Activated effector memory CD4-positive, alpha-beta T cell treated with Interleukin-2 at 50 U/mL for 16 hours (primary cell): ENCODE measurements around the gene COX14.
"Not testable (repeated sequence)": the region's sequence is repeated elsewhere in the genome, so short reads cannot be mapped to it uniquely, and the experiment has no call there.

Source experiments
- DNase-seq: peaks from one replicate; pipeline ENCODE4 v3.0.0-alpha.2; 2020

COX14 gene

GRCh38 chr12:50110762-50111351 is 1.2 kb upstream of the COX14 start:
- DNase-seq, result no peak

- DNase-seq, result no peak
Measured at GRCh38 chr12:50111395-50111692, 692 bp upstream of the COX14 start.

- DNase-seq, result no peak
Measured at GRCh38 chr12:50112456-50113218, 601 bp downstream of the COX14 start.

- DNase-seq, result no peak
Measured at GRCh38 chr12:50117057-50117622, 5.1 kb downstream of the COX14 start.

GRCh38 chr12:50119387-50119786 is 7.4 kb downstream of the COX14 start:
- no peak for DNase-seq

GRCh38 chr12:50120521-50120920 is 8.5 kb downstream of the COX14 start:
- no peak for DNase-seq

GRCh38 chr12:50120953-50121352 is 8.9 kb downstream of the COX14 start:
- DNase-seq, result no peak

GRCh38 chr12:50121641-50122040 is 9.6 kb downstream of the COX14 start:
- no peak for DNase-seq

- no peak for DNase-seq
Measured at GRCh38 chr12:50123203-50123602, 11.2 kb downstream of the COX14 start.

- no peak for DNase-seq
Measured at GRCh38 chr12:50127546-50127945, 15.5 kb downstream of the COX14 start.

- DNase-seq, result no peak
Measured at GRCh38 chr12:50129290-50129689, 17.3 kb downstream of the COX14 start.

GRCh38 chr12:50132505-50133135 is 20.6 kb downstream of the COX14 start:
- no peak for DNase-seq

- DNase-seq, result no peak
Measured at GRCh38 chr12:50142993-50143392, 31.0 kb downstream of the COX14 start.

- DNase-seq, result no peak
Measured at GRCh38 chr12:50145439-50145838, 33.4 kb downstream of the COX14 start.

- no peak for DNase-seq
Measured at GRCh38 chr12:50147281-50147680, 35.2 kb downstream of the COX14 start.

GRCh38 chr12:50148011-50148410 is 36.0 kb downstream of the COX14 start:
- DNase-seq, result not testable (repeated sequence)

- DNase-seq, result no peak
Measured at GRCh38 chr12:50149311-50149710, 37.3 kb downstream of the COX14 start.

- DNase-seq, result no peak
Measured at GRCh38 chr12:50151047-50151687, 39.1 kb downstream of the COX14 start.

- DNase-seq, result not testable (repeated sequence)
Measured at GRCh38 chr12:50154947-50155346, 42.9 kb downstream of the COX14 start.

GRCh38 chr12:50156641-50157040 is 44.6 kb downstream of the COX14 start:
- no peak for DNase-seq

- no peak for DNase-seq
Measured at GRCh38 chr12:50157259-50157658, 45.2 kb downstream of the COX14 start.

- DNase-seq, result no peak
Measured at GRCh38 chr12:50160643-50161042, 48.6 kb downstream of the COX14 start.

- no peak for DNase-seq
Measured at GRCh38 chr12:50162230-50162629, 50.2 kb downstream of the COX14 start.

GRCh38 chr12:50164963-50165362 is 52.9 kb downstream of the COX14 start:
- no peak for DNase-seq
